ENCODE measurements around the gene ALG9.

Gene ALG9

GRCh38 chr11:111814557-111815320, 56.6 kb downstream of the ALG9 start:
- Histone ChIP-seq H3K4me3 (ENCODE audit: extremely low read depth, insufficient read depth, low read length, poor library complexity, severe bottlenecking) (no peak overlapping the region), H3K27ac (ENCODE audit: low read depth, low read length, severe bottlenecking) (no peak overlapping the region), H3K36me3 (ENCODE audit: control insufficient read depth, insufficient read depth, low read length) (peaks cover 10% of the 10 kb centered on the region), H3K9me3 (ENCODE audit: control insufficient read depth, low read length) (no peaks in the 10 kb centered on the region), H3K4me1 (ENCODE audit: control insufficient read depth, insufficient read depth, low read length, poor library complexity, severe bottlenecking) (no peaks in the 10 kb centered on the region)
- 94 to 95% methylated on average over 5 to 6 of the region's 8 CpGs for WGBS, 2 experiments (ENCODE audit: insufficient coverage in 2 of 2)

GRCh38 chr11:111814106-111814505, 57.3 kb downstream of the ALG9 start:
- H3K4me3 ChIP-seq (ENCODE audit: extremely low read depth, insufficient read depth, low read length, poor library complexity, severe bottlenecking): no peak overlapping the region
- no CpG with 5 or more reads among the region's 1 CpG for WGBS, 2 experiments (ENCODE audit: insufficient coverage in 2 of 2)
- peaks cover 15% of the 10 kb centered on the region for H3K36me3 ChIP-seq (ENCODE audit: control insufficient read depth, insufficient read depth, low read length)
- no peaks in the 10 kb centered on the region for H3K4me1 ChIP-seq (ENCODE audit: control insufficient read depth, insufficient read depth, low read length, poor library complexity, severe bottlenecking)
- no peaks in the 10 kb centered on the region for H3K9me3 ChIP-seq (ENCODE audit: control insufficient read depth, low read length)
- H3K27ac ChIP-seq (ENCODE audit: low read depth, low read length, severe bottlenecking): no peak overlapping the region

- no peaks in the 10 kb centered on the region for H3K4me1 ChIP-seq (ENCODE audit: control insufficient read depth, insufficient read depth, low read length, poor library complexity, severe bottlenecking)
- H3K27ac ChIP-seq (ENCODE audit: low read depth, low read length, severe bottlenecking): no peak overlapping the region
- 100% methylated on average over 1 of the region's 2 CpGs for WGBS, 2 experiments (ENCODE audit: insufficient coverage in 2 of 2)
- no peaks in the 10 kb centered on the region for H3K9me3 ChIP-seq (ENCODE audit: control insufficient read depth, low read length)
- H3K4me3 ChIP-seq (ENCODE audit: extremely low read depth, insufficient read depth, low read length, poor library complexity, severe bottlenecking): no peak overlapping the region
- H3K36me3 ChIP-seq (ENCODE audit: control insufficient read depth, insufficient read depth, low read length): peaks cover 32% of the 10 kb centered on the region
Observed at GRCh38 chr11:111812211-111812610, 59.2 kb downstream of the ALG9 start.

GRCh38 chr11:111811445-111811844, 59.9 kb downstream of the ALG9 start:
- H3K36me3 ChIP-seq (ENCODE audit: control insufficient read depth, insufficient read depth, low read length): peaks cover 34% of the 10 kb centered on the region
- H3K9me3 ChIP-seq (ENCODE audit: control insufficient read depth, low read length): no peaks in the 10 kb centered on the region
- no peak overlapping the region for H3K4me3 ChIP-seq (ENCODE audit: extremely low read depth, insufficient read depth, low read length, poor library complexity, severe bottlenecking)
- WGBS, 2 experiments (ENCODE audit: insufficient coverage in 2 of 2): 100% methylated on average over 1 of the region's 2 CpGs
- H3K4me1 ChIP-seq (ENCODE audit: control insufficient read depth, insufficient read depth, low read length, poor library complexity, severe bottlenecking): no peaks in the 10 kb centered on the region
- H3K27ac ChIP-seq (ENCODE audit: low read depth, low read length, severe bottlenecking): no peak overlapping the region

GRCh38 chr11:111808834-111809233, 62.5 kb downstream of the ALG9 start:
- H3K27ac ChIP-seq (ENCODE audit: low read depth, low read length, severe bottlenecking): no peak overlapping the region
- H3K4me3 ChIP-seq (ENCODE audit: extremely low read depth, insufficient read depth, low read length, poor library complexity, severe bottlenecking): no peak overlapping the region
- 95 to 97% methylated on average over 2 of the region's 2 CpGs for WGBS, 2 experiments (ENCODE audit: insufficient coverage in 2 of 2)
- no peaks in the 10 kb centered on the region for H3K9me3 ChIP-seq (ENCODE audit: control insufficient read depth, low read length)
- H3K36me3 ChIP-seq (ENCODE audit: control insufficient read depth, insufficient read depth, low read length): peaks cover 50% of the 10 kb centered on the region
- no peaks in the 10 kb centered on the region for H3K4me1 ChIP-seq (ENCODE audit: control insufficient read depth, insufficient read depth, low read length, poor library complexity, severe bottlenecking)

GRCh38 chr11:111808063-111808588, 63.3 kb downstream of the ALG9 start:
- Histone ChIP-seq H3K4me1 (ENCODE audit: control insufficient read depth, insufficient read depth, low read length, poor library complexity, severe bottlenecking) (no peaks in the 10 kb centered on the region), H3K36me3 (ENCODE audit: control insufficient read depth, insufficient read depth, low read length) (peaks cover 52% of the 10 kb centered on the region), H3K4me3 (ENCODE audit: extremely low read depth, insufficient read depth, low read length, poor library complexity, severe bottlenecking) (no peak overlapping the region), H3K27ac (ENCODE audit: low read depth, low read length, severe bottlenecking) (no peak overlapping the region), H3K9me3 (ENCODE audit: control insufficient read depth, low read length) (no peaks in the 10 kb centered on the region)
- 97 to 100% methylated on average over 2 of the region's 2 CpGs for WGBS, 2 experiments (ENCODE audit: insufficient coverage in 2 of 2)

GRCh38 chr11:111807076-111807475, 64.3 kb downstream of the ALG9 start:
- Histone ChIP-seq H3K36me3 (ENCODE audit: control insufficient read depth, insufficient read depth, low read length) (peaks cover 55% of the 10 kb centered on the region), H3K27ac (ENCODE audit: low read depth, low read length, severe bottlenecking) (no peak overlapping the region), H3K9me3 (ENCODE audit: control insufficient read depth, low read length) (no peaks in the 10 kb centered on the region), H3K4me3 (ENCODE audit: extremely low read depth, insufficient read depth, low read length, poor library complexity, severe bottlenecking) (no peak overlapping the region), H3K4me1 (ENCODE audit: control insufficient read depth, insufficient read depth, low read length, poor library complexity, severe bottlenecking) (no peaks in the 10 kb centered on the region)
- 83 to 100% methylated on average over 1 of the region's 1 CpG for WGBS, 2 experiments (ENCODE audit: insufficient coverage in 2 of 2)

GRCh38 chr11:111801135-111801534, 70.2 kb downstream of the ALG9 start:
- no peak overlapping the region for H3K4me3 ChIP-seq (ENCODE audit: extremely low read depth, insufficient read depth, low read length, poor library complexity, severe bottlenecking)
- no peaks in the 10 kb centered on the region for H3K4me1 ChIP-seq (ENCODE audit: control insufficient read depth, insufficient read depth, low read length, poor library complexity, severe bottlenecking)
- peaks cover 25% of the 10 kb centered on the region for H3K36me3 ChIP-seq (ENCODE audit: control insufficient read depth, insufficient read depth, low read length)
- H3K27ac ChIP-seq (ENCODE audit: low read depth, low read length, severe bottlenecking): no peak overlapping the region
- WGBS, 2 experiments (ENCODE audit: insufficient coverage in 2 of 2): no CpG with 5 or more reads among the region's 2 CpGs
- H3K9me3 ChIP-seq (ENCODE audit: control insufficient read depth, low read length): no peaks in the 10 kb centered on the region

- WGBS, 2 experiments (ENCODE audit: insufficient coverage in 2 of 2): 91 to 100% methylated on average over 1 of the region's 1 CpG
- H3K36me3 ChIP-seq (ENCODE audit: control insufficient read depth, insufficient read depth, low read length): peaks cover 9% of the 10 kb centered on the region
- H3K4me3 ChIP-seq (ENCODE audit: extremely low read depth, insufficient read depth, low read length, poor library complexity, severe bottlenecking): no peak overlapping the region
- no peaks in the 10 kb centered on the region for H3K4me1 ChIP-seq (ENCODE audit: control insufficient read depth, insufficient read depth, low read length, poor library complexity, severe bottlenecking)
- no peak overlapping the region for H3K27ac ChIP-seq (ENCODE audit: low read depth, low read length, severe bottlenecking)
- no peaks in the 10 kb centered on the region for H3K9me3 ChIP-seq (ENCODE audit: control insufficient read depth, low read length)
Observed at GRCh38 chr11:111798279-111798678, 73.1 kb downstream of the ALG9 start.

- H3K9me3 ChIP-seq (ENCODE audit: control insufficient read depth, low read length): no peaks in the 10 kb centered on the region
- WGBS, 2 experiments (ENCODE audit: insufficient coverage in 2 of 2): 93 to 95% methylated on average over 2 of the region's 2 CpGs
- no peak overlapping the region for H3K27ac ChIP-seq (ENCODE audit: low read depth, low read length, severe bottlenecking)
- peaks cover 3% of the 10 kb centered on the region for H3K36me3 ChIP-seq (ENCODE audit: control insufficient read depth, insufficient read depth, low read length)
- no peaks in the 10 kb centered on the region for H3K4me1 ChIP-seq (ENCODE audit: control insufficient read depth, insufficient read depth, low read length, poor library complexity, severe bottlenecking)
- no peak overlapping the region for H3K4me3 ChIP-seq (ENCODE audit: extremely low read depth, insufficient read depth, low read length, poor library complexity, severe bottlenecking)
Observed at GRCh38 chr11:111797145-111797581, 74.2 kb downstream of the ALG9 start.

- H3K4me1 ChIP-seq (ENCODE audit: control insufficient read depth, insufficient read depth, low read length, poor library complexity, severe bottlenecking): no peaks in the 10 kb centered on the region
- H3K4me3 ChIP-seq (ENCODE audit: extremely low read depth, insufficient read depth, low read length, poor library complexity, severe bottlenecking): no peak overlapping the region
- no CpG with 5 or more reads among the region's 3 CpGs for WGBS, 2 experiments (ENCODE audit: insufficient coverage in 2 of 2)
- H3K9me3 ChIP-seq (ENCODE audit: control insufficient read depth, low read length): no peaks in the 10 kb centered on the region
- H3K36me3 ChIP-seq (ENCODE audit: control insufficient read depth, insufficient read depth, low read length): peaks cover 3% of the 10 kb centered on the region
- no peak overlapping the region for H3K27ac ChIP-seq (ENCODE audit: low read depth, low read length, severe bottlenecking)
Observed at GRCh38 chr11:111796696-111797095, 74.7 kb downstream of the ALG9 start.

Measured in mesodermal cell (in vitro differentiated cells).